ENCODE data around the gene TCIRG1.
A peak's percentile ranks its signal among the peaks of the same experiment; 100 is the strongest.

TCIRG1 gene

GRCh38 chr11:68017980-68018729 is 20.7 kb upstream of the TCIRG1 start:
- TF ChIP-seq POLR2AphosphoS5 (IDR thresholded peaks at IDR 0.05; ENCODE audit: low read depth, low read length), result no peak
- no peak for TF ChIP-seq SPI1 (IDR thresholded peaks at IDR 0.05; ENCODE audit: low read depth, low read length)
- TF ChIP-seq TAF1 (IDR thresholded peaks at IDR 0.05; ENCODE audit: low read depth, low read length), result no peak
- TF ChIP-seq POU2F2 (IDR thresholded peaks at IDR 0.05; ENCODE audit: low read depth, low read length), result no peak
- TF ChIP-seq PAX5 (IDR thresholded peaks at IDR 0.05; ENCODE audit: insufficient read depth, low read length, severe bottlenecking), result no peak
- TF ChIP-seq POLR2A (IDR thresholded peaks at IDR 0.05; ENCODE audit: low read depth, low read length), result no peak
- DNase-seq (ENCODE audit: insufficient read length, low spot score), result no peak
- no peak for FAIRE-seq

- no peak for TF ChIP-seq PAX5 (IDR thresholded peaks at IDR 0.05; ENCODE audit: insufficient read depth, low read length, severe bottlenecking)
- no peak for TF ChIP-seq TAF1 (IDR thresholded peaks at IDR 0.05; ENCODE audit: low read depth, low read length)
- TF ChIP-seq SPI1 (IDR thresholded peaks at IDR 0.05; ENCODE audit: low read depth, low read length), result no peak
- TF ChIP-seq POLR2A (IDR thresholded peaks at IDR 0.05; ENCODE audit: low read depth, low read length), result no peak
- TF ChIP-seq POLR2AphosphoS5 (IDR thresholded peaks at IDR 0.05; ENCODE audit: low read depth, low read length), result no peak
- no peak for TF ChIP-seq POU2F2 (IDR thresholded peaks at IDR 0.05; ENCODE audit: low read depth, low read length)
- FAIRE-seq, result no peak
Observed at GRCh38 chr11:68018730-68019190, 20.1 kb upstream of the TCIRG1 start.

GRCh38 chr11:68019486-68019885 is 19.3 kb upstream of the TCIRG1 start:
- TF ChIP-seq PAX5 (IDR thresholded peaks at IDR 0.05; ENCODE audit: insufficient read depth, low read length, severe bottlenecking) (no peak), POLR2A (IDR thresholded peaks at IDR 0.05; ENCODE audit: low read depth, low read length) (no peak), POU2F2 (IDR thresholded peaks at IDR 0.05; ENCODE audit: low read depth, low read length) (no peak), SPI1 (IDR thresholded peaks at IDR 0.05; ENCODE audit: low read depth, low read length) (no peak), TAF1 (IDR thresholded peaks at IDR 0.05; ENCODE audit: low read depth, low read length) (no peak), POLR2AphosphoS5 (IDR thresholded peaks at IDR 0.05; ENCODE audit: low read depth, low read length) (no peak)
- DNase-seq (ENCODE audit: insufficient read length, low spot score) (no peak), FAIRE-seq (no peak)

More at GRCh38 chr11:68018730-68019190, 20.1 kb upstream of the TCIRG1 start:
- DNase-seq (ENCODE audit: insufficient read length, low spot score), result no peak

- TF ChIP-seq SPI1 (IDR thresholded peaks at IDR 0.05; ENCODE audit: low read depth, low read length) (no peak), POU2F2 (IDR thresholded peaks at IDR 0.05; ENCODE audit: low read depth, low read length) (no peak), TAF1 (IDR thresholded peaks at IDR 0.05; ENCODE audit: low read depth, low read length) (no peak), PAX5 (IDR thresholded peaks at IDR 0.05; ENCODE audit: insufficient read depth, low read length, severe bottlenecking) (no peak), POLR2A (IDR thresholded peaks at IDR 0.05; ENCODE audit: low read depth, low read length) (no peak), POLR2AphosphoS5 (IDR thresholded peaks at IDR 0.05; ENCODE audit: low read depth, low read length) (no peak)
- no peak for FAIRE-seq
- DNase-seq (ENCODE audit: insufficient read length, low spot score), result no peak
Observed at GRCh38 chr11:68020575-68020974, 18.2 kb upstream of the TCIRG1 start.

GRCh38 chr11:68021167-68021787 is 17.5 kb upstream of the TCIRG1 start:
- DNase-seq (ENCODE audit: insufficient read length, low spot score) (no peak), FAIRE-seq (no peak)
- TF ChIP-seq PAX5 (IDR thresholded peaks at IDR 0.05; ENCODE audit: insufficient read depth, low read length, severe bottlenecking) (no peak), POLR2AphosphoS5 (IDR thresholded peaks at IDR 0.05; ENCODE audit: low read depth, low read length) (no peak), SPI1 (IDR thresholded peaks at IDR 0.05; ENCODE audit: low read depth, low read length) (no peak), POLR2A (IDR thresholded peaks at IDR 0.05; ENCODE audit: low read depth, low read length) (no peak)

GRCh38 chr11:68022531-68022930 is 16.3 kb upstream of the TCIRG1 start:
- FAIRE-seq, result no peak
- TF ChIP-seq SPI1 (IDR thresholded peaks at IDR 0.05; ENCODE audit: low read depth, low read length) (no peak), POU2F2 (IDR thresholded peaks at IDR 0.05; ENCODE audit: low read depth, low read length) (no peak), PAX5 (IDR thresholded peaks at IDR 0.05; ENCODE audit: insufficient read depth, low read length, severe bottlenecking) (no peak), POLR2AphosphoS5 (IDR thresholded peaks at IDR 0.05; ENCODE audit: low read depth, low read length) (no peak), TAF1 (IDR thresholded peaks at IDR 0.05; ENCODE audit: low read depth, low read length) (no peak), POLR2A (IDR thresholded peaks at IDR 0.05; ENCODE audit: low read depth, low read length) (no peak)
- DNase-seq (ENCODE audit: insufficient read length, low spot score), result no peak

GRCh38 chr11:68024508-68024907 is 14.3 kb upstream of the TCIRG1 start:
- FAIRE-seq (no peak), DNase-seq (ENCODE audit: insufficient read length, low spot score) (no peak)
- TF ChIP-seq PAX5 (IDR thresholded peaks at IDR 0.05; ENCODE audit: insufficient read depth, low read length, severe bottlenecking), result no peak

- TF ChIP-seq POLR2A (IDR thresholded peaks at IDR 0.05; ENCODE audit: low read depth, low read length), result no peak
- TF ChIP-seq PAX5 (IDR thresholded peaks at IDR 0.05; ENCODE audit: insufficient read depth, low read length, severe bottlenecking), result no peak
- TF ChIP-seq TAF1 (IDR thresholded peaks at IDR 0.05; ENCODE audit: low read depth, low read length), result no peak
- no peak for TF ChIP-seq POU2F2 (IDR thresholded peaks at IDR 0.05; ENCODE audit: low read depth, low read length)
- no peak for TF ChIP-seq POLR2AphosphoS5 (IDR thresholded peaks at IDR 0.05; ENCODE audit: low read depth, low read length)
- TF ChIP-seq SPI1 (IDR thresholded peaks at IDR 0.05; ENCODE audit: low read depth, low read length), result no peak
- DNase-seq (ENCODE audit: insufficient read length, low spot score), result no peak
- peak; percentile 16 for FAIRE-seq
Observed at GRCh38 chr11:68025047-68025446, 13.8 kb upstream of the TCIRG1 start.

GRCh38 chr11:68026391-68027105 is 12.3 kb upstream of the TCIRG1 start:
- TF ChIP-seq PAX5 (IDR thresholded peaks at IDR 0.05; ENCODE audit: insufficient read depth, low read length, severe bottlenecking) (no peak), POLR2AphosphoS5 (IDR thresholded peaks at IDR 0.05; ENCODE audit: low read depth, low read length) (no peak), POU2F2 (IDR thresholded peaks at IDR 0.05; ENCODE audit: low read depth, low read length) (no peak), POLR2A (IDR thresholded peaks at IDR 0.05; ENCODE audit: low read depth, low read length) (no peak), TAF1 (IDR thresholded peaks at IDR 0.05; ENCODE audit: low read depth, low read length) (no peak), SPI1 (IDR thresholded peaks at IDR 0.05; ENCODE audit: low read depth, low read length) (no peak)
- DNase-seq (ENCODE audit: insufficient read length, low spot score) (no peak), FAIRE-seq (no peak)

All from GM12891 (cell line).